Measurements from ENCODE around the gene ATN1.

The ATN1 gene

DNA sequence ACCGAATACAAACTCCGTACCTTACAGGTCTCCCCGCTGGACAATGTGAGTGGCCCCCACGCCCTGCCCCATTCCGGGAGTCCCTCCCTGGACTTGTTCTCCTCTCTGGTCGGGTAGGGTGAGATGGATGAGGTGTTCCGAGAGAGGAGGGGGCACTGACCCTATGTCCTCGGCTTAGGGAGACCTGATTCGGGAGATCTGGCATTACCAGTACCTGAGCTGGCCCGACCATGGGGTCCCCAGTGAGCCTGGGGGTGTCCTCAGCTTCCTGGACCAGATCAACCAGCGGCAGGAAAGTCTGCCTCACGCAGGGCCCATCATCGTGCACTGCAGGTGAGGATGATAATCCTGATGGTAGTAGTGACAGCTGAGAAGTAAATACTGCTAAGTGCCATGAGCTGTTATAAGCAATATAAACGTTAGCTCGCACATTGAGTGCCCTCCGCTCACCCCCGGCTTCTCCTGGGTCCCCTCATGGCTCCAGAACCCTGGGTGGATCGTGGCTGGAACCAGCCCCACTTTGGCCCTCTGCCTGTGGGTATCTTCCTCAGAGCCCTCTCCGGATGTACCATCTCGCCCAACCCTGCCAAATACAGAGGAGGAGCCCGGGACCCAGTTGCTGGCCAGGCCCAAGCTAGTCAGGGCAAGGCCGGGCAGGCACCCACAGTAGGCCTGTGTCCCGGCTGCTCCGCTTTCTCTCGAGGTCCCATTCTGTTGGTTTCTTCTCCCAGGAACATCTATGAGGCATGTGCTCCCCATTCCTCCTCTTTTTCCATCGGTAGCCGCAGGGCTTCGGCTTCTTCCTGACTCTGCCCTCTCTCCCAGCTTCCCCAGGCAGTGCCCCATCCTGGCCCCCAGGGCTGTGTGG, 30.2 kb downstream of the ATN1 start:
- DNase-seq (ENCODE audit: low read depth in 2 of 2), result no peak

DNA sequence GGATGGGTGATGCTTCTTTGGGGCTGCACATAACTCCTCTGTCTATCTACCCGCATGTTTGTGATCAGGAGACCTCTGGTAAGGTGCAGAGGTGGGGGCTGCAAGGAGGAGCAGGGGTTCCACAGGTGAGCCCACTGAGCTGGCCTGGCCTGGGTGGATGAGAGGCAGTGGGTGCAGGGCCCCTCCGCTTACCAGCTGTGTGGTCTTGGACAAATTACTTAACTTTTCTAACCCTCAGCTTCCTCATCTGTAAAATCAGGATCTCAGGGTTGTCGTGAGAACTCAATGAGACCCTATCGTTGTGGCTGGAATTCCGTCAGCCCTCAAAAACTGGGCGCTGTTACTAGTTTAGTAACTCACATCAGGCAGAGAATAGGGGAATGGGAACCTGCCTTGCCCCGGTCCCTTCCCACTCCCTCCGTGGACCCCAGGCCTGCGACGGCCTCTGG, 30.9 kb downstream of the ATN1 start:
- DNase-seq (ENCODE audit: low read depth in 2 of 2), result no peak

DNA sequence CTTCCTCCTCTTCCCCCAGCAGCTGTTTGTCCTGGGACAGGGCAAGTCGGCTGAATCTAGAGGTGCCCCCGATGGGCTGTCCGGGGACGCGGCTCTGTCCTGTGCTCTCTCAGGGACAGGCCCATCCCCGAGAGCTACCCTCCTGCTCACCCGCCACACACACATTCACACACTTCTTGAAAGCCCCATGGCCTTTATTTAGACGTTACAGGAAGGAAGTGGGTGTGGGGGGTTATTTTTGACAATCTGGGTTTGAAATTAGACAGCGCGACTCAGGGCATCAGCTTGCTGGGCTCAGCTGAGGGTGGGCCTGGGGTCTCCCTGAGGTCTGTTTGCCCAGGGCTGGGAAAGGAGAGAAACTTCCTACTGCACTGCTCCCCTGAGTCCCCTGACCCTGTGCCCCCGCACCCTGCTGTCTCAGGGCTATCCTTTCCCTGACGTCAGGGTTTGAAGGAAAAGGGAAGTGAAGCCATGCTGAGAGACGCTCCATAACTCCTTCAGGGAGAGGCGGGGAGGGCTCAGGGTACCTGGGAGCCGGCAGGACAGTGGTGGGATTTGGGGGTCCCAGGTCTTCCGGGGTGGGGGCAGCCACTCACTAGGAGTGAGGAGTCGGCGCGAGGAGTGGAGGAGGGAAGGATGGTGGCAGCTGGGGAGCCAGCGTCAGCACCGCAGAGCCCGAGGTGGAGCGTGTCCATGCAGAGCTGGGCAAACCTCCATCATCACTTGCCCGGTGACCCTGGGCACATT, 31.5 kb downstream of the ATN1 start:
- no peak for DNase-seq (ENCODE audit: low read depth in 2 of 2)

DNA sequence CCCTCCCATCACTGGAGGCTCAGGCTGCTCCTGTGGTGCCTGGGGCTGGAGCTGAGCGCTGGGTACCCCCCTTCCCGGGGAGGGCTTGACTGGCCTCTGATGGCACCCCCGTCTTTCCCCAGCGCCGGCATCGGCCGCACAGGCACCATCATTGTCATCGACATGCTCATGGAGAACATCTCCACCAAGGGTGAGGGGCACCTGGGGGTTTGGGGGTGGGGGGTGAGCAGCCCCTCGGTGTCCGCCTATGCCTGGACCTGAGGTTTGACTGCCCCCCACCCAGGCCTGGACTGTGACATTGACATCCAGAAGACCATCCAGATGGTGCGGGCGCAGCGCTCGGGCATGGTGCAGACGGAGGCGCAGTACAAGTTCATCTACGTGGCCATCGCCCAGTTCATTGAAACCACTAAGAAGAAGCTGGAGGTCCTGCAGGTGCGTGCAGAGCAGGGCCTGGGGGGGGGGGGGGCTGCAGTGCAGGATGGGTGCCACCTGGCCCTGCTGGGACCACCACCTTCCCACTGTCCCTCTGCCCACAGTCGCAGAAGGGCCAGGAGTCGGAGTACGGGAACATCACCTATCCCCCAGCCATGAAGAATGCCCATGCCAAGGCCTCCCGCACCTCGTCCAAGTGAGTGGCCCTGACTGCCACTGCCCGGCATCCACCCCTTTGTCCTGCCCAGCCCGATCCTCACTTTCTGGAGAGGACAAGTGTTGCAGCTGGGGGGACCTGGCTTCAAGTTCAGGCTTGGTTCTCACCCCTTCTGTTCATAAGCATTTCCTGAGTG, 32.2 kb downstream of the ATN1 start:
- DNase-seq (ENCODE audit: low read depth in 2 of 2), result no peak

DNA sequence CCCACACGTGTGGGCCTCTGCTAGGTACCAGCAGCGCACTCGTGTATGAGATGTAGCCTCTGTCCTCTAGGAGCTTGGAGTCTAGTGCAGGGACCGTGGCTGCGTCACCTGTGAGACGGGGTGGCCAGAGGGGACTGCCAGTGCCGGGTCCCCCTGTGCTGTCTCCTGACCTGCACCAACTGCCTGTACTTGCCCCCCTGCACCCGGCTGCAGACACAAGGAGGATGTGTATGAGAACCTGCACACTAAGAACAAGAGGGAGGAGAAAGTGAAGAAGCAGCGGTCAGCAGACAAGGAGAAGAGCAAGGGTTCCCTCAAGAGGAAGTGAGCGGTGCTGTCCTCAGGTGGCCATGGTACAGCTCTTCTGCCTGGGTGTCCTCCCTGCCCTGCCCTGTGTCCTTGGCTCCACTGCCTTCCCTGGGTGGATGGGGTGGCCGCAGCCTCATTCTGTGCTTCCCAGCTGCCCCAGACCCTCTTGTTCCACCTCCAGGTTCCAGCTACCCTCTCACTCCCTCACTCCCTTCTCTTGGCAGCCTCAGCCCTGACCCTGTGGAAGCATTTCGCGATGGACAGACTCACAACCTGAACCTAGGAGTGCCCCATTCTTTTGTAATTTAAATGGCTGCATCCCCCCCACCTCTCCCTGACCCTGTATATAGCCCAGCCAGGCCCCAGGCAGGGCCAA, 33.0 kb downstream of the ATN1 start:
- no peak for DNase-seq (ENCODE audit: low read depth in 2 of 2)

DNA sequence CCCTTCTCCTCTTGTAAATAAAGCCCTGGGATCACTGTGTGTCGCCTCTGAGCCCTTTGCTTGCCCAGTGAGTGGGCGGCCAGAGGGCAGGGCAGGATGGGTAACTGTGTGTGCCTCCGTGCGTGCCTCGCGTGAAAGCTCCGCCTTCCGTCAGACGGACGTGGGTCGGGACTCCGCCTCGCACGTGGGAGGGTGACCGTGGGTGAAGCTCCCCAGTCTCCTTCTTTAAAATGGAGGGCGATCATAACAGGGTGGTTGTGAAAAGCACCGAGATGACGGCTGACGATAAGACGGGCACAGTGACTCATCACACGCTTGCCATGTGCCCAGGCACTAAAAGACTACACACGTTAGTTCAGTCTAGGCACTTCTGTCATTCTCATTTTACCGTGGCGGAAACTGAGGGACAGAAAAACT, 33.5 kb downstream of the ATN1 start:
- peak; percentile 86 to 89 for DNase-seq (ENCODE audit: low read depth in 2 of 2)

DNA sequence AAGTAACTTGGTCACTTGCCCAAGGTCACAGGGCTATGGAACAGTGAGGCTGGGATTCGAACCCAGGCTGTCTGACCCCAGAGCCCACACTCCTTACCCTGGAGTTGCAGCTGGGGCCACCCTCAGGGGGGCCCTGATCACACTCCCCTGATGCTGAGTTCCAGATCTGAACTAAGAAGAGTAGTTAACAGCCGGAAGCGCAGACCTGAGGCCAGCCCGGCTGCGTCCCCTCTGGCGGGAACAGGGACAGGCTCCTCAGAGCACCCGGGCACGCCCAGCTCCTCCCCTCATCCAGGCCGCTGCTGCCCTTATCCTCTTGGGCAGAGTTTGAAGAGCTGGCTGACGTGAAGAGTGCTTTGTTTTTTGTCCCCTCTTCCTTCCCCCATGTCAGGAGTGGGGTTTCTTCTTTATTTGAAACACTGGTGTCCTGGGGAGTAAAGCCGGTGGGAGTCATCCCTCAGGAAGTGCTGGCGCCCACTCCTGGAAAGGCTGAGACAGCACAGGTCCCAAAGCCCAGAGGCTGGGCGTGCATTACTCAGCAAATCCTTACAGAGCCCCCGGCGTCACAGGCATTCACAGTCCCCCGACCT, 34.0 kb downstream of the ATN1 start:
- DNase-seq (ENCODE audit: low read depth in 2 of 2), result no peak

DNA sequence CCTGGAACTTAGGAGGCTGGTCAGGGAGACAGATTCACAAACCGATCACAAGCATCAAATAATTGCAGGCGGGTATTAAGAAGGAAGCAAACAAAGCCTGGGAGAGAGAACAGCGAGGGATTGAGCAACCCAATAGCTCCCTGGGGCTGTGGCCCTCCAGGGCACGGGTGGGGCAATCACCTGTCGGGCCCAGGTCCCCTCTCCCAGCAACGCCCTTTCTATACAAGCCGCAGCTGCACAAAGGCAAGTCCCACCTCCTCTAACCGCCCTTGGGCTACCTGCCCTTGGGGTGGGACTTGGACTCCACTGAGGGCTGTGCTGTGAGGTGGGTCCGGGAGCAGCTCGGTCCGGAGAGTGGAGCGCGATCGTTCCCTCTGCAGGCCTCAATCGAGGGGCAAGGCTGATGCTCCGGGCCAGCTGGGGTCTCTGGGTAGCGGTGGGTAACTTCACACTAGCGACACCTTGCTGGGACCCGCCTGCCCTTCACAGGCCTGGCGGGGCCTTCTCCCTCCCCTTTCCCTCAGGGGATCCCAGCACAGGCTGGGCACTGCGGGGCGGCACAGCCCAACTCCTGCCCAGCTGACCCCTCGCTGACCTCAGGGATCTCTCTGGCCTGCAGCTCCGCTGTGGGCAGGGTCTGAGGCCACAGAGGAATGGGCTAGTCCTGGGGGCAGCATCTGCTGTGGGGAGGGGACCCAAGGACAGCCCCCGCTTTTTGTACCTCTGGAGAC, 34.7 kb downstream of the ATN1 start:
- DNase-seq (ENCODE audit: low read depth in 2 of 2), result no peak

DNA sequence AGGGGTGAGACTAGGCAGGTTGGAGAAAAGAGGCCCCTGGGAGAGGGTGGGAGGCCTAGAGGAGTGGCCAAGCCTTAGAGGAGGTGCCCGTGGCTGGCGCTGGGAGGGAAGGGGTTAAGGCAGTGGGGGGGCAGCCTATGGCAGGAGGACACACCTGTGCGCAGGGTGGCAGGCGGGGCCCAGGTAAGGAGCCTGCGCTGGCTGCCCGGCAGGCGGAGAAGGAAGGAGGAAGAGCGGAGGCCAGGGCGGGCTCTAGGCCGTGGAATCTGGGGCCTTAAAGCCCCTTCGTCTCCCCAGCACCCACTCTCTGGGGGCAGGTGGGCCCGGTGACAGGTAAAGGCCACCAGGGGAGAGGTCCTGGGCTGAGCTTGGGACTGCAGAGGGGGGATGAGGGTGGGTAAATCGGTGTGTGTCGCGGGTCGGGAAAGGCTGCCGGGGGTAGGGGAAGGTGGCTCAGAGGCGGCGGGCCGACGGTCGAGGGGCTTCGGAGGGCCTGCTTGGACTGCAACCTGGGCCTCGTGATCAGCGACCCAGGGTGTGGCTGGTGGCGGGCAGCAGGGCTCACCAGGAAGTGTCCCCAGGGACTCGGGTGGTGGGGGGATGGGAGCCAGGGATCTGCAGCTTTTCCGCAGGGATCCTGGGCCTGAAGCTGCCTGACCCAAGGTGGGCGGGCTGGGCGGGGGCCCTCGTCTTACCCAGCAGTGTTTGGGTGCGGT, 35.4 kb downstream of the ATN1 start:
- no peak for DNase-seq (ENCODE audit: low read depth in 2 of 2)

DNA sequence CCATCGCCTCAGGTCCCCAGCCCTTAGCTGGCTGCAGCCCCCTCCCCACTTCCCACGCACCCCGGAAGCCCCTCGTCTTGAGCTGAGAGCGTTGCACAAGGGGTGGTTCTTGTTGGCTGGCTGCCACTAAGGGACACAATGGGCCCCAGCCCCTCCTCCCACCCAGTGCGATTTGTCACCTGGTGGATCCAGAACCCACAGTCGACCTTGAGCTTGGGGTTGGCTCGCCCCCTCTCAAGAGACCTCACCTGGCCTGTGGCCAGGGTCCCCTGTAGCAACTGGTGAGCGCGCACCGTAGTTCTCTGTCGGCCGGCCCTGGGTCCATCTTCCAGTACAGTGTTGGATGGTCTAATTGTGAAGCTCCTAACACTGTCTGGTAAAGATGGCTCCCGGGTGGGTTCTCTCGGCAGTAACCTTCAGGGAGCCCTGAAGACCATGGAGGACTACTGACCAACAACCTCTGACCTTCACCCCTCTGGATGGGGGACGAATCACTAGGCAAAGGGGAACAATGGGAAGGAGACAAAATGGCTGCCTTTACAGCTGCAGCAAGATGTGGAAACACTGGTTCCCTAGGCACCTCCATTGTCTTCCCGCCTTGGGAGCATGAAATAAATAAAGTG, 36.1 kb downstream of the ATN1 start:
- DNase-seq (ENCODE audit: low read depth in 2 of 2), result no peak

DNA sequence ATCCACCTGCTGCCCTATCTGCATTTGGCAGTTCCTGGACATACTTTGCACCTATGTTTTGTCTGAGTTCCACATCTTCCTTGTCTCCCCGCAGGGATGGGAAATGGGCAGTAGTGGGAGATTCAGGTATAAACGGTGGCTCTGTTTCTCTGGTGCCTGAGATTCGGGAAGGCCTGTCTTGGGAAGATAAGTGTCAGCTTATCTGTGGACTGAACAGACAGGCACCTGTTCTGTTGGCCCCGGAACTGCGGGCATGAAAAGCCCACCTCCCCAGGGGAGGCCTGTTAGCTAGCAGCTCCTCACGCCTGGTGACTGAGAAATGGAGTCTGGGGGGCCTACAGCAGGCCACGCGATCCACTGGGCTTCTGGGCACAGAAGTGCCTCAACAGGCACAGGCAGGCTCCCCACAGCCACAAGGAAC, 36.9 kb downstream of the ATN1 start:
- DNase-seq (ENCODE audit: low read depth in 2 of 2), result no peak

DNA sequence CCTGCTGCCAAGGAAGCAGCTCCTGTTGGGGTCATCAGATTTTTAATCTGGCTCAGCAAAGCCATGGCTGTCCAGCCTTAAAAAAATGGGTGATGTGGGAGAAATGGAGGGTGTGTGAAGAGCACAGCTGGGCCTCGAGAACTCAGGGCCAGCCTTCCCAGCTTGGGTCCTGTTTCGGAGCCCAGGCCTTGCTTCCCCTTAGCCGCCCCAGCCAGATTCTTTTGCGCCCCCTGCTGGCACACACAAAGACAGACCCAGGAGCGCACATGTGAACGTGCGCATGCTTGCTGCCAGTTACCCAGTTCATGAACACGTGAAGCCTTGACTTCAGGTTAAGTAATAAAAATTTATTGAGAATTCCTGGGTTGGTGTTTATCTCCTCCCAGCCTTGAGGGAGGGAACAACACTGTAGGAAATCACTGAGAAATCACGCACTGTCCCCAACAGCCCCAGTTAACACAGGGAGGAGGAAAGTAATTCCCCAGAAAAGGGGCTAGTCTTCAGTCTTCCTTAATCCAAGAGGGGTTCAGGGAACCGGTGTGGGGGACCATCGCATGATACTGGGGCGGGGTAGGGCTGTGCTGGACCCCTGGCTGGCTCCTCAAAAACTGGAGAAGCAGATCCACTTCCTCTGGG, 37.4 kb downstream of the ATN1 start:
- peak; percentile 85 for DNase-seq (ENCODE audit: low read depth in 2 of 2)

DNA sequence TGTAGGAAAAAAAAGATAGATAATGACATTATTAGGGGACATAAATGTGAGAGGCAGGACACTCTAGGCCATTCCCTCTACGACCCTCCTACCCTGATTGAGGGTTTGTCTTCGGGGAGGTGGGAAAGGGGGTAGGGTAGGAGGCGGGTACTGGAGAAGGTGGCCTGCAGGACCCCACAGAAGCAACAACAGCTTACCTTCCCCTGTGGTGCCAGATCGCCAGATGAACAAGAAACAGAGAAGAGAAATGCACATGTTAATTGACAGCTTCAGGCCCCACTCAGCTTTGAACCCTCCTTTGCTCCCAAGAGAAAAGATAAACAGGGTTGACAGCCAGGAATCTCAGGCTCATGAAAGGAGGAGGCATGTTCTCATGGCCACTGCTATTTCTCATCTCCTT, 38.0 kb downstream of the ATN1 start:
- no peak for DNase-seq (ENCODE audit: low read depth in 2 of 2)

DNA sequence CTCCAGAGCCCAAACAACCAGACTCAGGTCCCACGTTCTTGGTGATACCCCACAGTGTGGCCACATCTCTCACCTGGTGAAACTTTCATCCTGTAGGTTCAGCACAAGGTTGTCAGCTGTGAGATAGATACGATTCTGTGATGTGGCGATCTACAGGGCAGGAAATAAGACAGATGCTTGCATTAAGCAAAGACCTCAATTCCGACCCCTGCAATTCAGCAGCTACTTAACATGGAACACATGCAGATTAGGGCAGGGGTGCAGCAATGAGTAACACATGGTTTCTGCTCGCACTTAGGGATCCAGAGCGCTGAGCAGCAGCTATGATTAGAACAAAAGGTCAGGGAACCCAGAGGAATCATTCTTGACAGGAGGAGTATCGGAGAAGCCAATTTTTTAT, 38.6 kb downstream of the ATN1 start:
- DNase-seq (ENCODE audit: low read depth in 2 of 2), result no peak

DNA sequence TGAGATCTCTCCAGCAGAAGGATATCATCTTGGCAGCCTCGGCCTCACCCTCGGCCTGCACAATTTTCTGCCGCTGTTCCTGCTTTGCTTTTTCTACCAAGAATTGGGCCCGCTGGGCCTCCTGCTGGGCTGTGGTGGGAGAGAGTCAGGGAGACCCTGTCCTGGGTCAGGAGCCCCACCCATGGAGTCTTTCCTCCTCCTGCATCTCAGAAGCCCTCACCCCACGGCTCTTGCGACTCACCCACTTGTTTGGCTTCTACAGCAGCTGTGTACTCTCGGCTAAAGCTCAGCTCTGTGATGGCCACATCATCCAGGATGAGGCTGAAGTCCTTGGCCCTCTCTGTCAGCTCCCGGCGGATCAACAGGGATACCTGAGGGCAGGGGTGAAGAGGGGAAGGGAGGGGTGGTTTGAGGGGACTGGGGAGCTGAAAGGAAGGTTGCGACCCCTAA, 39.9 kb downstream of the ATN1 start:
- DNase-seq (ENCODE audit: low read depth in 2 of 2), result no peak

DNA sequence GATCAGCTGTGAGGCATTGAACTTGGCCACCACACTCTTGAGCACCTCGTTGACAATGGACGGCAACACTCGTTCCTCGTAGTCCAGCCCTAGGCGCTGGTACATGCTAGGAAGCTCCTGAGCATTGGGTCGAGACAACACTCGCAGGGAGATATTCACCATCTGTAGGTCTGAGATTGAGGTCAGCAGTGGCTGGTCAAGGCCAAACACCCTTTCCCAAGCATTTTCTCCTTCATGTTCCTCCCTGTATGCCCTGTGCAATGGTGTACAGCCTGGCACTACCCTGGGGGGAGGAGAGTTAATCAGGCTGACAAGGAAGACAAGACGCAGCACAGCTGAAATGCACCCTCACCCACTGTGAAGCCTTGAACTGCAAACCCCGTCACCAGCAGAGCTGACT, 40.7 kb downstream of the ATN1 start:
- DNase-seq (ENCODE audit: low read depth in 2 of 2), result no peak

DNA sequence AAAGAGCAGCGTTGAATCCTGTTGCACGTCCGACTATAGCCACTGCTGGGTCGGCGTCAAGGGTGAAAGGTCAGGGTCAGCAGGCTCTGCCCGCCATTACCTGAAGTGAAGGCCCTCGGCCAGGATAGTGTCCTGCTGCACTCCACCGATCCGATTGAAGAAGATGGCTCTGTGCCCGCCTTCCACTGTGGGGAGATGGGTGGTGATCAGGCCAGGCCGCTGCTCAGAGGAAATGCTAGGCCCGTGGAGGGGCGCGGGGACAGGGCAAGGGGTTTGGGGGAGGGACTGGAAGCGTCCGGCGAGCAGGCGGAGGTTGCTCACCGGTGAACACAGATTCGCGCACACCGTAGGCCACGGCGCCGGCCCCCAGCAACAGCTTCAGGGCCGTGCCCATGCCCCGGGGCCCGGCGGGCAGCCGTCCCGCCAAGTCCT, 42.4 kb downstream of the ATN1 start:
- DNase-seq (ENCODE audit: low read depth in 2 of 2), result no peak

DNA sequence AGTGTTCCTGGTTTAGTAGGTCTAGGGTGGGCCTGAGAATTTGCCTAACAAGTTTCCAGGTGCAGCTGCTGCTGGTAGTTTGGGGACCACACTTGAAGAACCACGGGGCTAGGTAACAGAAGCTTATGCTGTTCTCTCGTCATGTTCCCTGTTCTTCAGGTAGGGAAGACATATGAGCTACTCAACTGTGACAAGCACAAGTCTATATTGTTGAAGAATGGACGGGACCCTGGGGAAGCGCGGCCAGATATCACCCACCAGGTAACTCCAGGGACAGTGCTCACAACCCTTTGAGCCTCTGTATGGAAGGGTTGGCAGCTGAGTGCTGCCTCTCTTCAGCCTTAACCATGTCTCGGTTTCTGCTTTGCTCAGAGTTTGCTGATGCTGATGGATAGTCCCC, 46.4 kb downstream of the ATN1 start:
- no peak for DNase-seq (ENCODE audit: low read depth in 2 of 2)
